ENCODE measurements around the gene TNP1.

TNP1 gene

GRCh38 chr2:216904554-216904953, 44.7 kb upstream of the TNP1 start:
- no peak for ATAC-seq
- no peak for TF ChIP-seq RARB (CRISPR knock-in tag; IDR thresholded peaks at IDR 0.05)

GRCh38 chr2:216903470-216903869, 43.6 kb upstream of the TNP1 start:
- no peak for ATAC-seq

GRCh38 chr2:216901273-216901672, 41.4 kb upstream of the TNP1 start:
- TF ChIP-seq RARB (CRISPR knock-in tag; IDR thresholded peaks at IDR 0.05) (no peak), ZFP30 (CRISPR knock-in tag; IDR thresholded peaks at IDR 0.05) (no peak), ZC3H10 (CRISPR knock-in tag; IDR thresholded peaks at IDR 0.05) (no peak), ARNTL (CRISPR knock-in tag; IDR thresholded peaks at IDR 0.05; ENCODE audit: borderline replicate concordance, low read depth) (no peak), ZNF8 (CRISPR knock-in tag; IDR thresholded peaks at IDR 0.05) (no peak), SNAI2 (CRISPR knock-in tag; IDR thresholded peaks at IDR 0.05) (no peak), TOX (CRISPR knock-in tag; IDR thresholded peaks at IDR 0.05; ENCODE audit: borderline replicate concordance) (no peak)
- TF ChIP-seq, protein P1, sequence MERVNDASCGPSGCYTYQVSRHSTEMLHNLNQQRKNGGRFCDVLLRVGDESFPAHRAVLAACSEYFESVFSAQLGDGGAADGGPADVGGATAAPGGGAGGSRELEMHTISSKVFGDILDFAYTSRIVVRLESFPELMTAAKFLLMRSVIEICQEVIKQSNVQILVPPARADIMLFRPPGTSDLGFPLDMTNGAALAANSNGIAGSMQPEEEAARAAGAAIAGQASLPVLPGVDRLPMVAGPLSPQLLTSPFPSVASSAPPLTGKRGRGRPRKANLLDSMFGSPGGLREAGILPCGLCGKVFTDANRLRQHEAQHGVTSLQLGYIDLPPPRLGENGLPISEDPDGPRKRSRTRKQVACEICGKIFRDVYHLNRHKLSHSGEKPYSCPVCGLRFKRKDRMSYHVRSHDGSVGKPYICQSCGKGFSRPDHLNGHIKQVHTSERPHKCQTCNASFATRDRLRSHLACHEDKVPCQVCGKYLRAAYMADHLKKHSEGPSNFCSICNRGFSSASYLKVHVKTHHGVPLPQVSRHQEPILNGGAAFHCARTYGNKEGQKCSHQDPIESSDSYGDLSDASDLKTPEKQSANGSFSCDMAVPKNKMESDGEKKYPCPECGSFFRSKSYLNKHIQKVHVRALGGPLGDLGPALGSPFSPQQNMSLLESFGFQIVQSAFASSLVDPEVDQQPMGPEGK (CRISPR knock-in tag; IDR thresholded peaks at IDR 0.05; ENCODE audit: borderline replicate concordance) = no peak
- TF ChIP-seq, protein P2, sequence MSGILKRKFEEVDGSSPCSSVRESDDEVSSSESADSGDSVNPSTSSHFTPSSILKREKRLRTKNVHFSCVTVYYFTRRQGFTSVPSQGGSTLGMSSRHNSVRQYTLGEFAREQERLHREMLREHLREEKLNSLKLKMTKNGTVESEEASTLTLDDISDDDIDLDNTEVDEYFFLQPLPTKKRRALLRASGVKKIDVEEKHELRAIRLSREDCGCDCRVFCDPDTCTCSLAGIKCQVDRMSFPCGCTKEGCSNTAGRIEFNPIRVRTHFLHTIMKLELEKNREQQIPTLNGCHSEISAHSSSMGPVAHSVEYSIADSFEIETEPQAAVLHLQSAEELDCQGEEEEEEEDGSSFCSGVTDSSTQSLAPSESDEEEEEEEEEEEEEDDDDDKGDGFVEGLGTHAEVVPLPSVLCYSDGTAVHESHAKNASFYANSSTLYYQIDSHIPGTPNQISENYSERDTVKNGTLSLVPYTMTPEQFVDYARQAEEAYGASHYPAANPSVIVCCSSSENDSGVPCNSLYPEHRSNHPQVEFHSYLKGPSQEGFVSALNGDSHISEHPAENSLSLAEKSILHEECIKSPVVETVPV (CRISPR knock-in tag; IDR thresholded peaks at IDR 0.05) = no peak
- TF ChIP-seq, protein P3, sequence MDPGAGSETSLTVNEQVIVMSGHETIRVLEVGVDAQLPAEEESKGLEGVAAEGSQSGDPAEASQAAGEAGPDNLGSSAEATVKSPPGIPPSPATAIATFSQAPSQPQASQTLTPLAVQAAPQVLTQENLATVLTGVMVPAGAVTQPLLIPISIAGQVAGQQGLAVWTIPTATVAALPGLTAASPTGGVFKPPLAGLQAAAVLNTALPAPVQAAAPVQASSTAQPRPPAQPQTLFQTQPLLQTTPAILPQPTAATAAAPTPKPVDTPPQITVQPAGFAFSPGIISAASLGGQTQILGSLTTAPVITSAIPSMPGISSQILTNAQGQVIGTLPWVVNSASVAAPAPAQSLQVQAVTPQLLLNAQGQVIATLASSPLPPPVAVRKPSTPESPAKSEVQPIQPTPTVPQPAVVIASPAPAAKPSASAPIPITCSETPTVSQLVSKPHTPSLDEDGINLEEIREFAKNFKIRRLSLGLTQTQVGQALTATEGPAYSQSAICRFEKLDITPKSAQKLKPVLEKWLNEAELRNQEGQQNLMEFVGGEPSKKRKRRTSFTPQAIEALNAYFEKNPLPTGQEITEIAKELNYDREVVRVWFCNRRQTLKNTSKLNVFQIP (CRISPR knock-in tag; IDR thresholded peaks at IDR 0.05; ENCODE audit: borderline replicate concordance, low read depth) = no peak
- TF ChIP-seq, protein P4, sequence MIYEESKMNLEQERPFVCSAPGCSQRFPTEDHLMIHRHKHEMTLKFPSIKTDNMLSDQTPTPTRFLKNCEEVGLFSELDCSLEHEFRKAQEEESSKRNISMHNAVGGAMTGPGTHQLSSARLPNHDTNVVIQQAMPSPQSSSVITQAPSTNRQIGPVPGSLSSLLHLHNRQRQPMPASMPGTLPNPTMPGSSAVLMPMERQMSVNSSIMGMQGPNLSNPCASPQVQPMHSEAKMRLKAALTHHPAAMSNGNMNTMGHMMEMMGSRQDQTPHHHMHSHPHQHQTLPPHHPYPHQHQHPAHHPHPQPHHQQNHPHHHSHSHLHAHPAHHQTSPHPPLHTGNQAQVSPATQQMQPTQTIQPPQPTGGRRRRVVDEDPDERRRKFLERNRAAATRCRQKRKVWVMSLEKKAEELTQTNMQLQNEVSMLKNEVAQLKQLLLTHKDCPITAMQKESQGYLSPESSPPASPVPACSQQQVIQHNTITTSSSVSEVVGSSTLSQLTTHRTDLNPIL (CRISPR knock-in tag; IDR thresholded peaks at IDR 0.05; ENCODE audit: low read depth) = no peak
- ATAC-seq = no peak

More at GRCh38 chr2:216903470-216903869, 43.6 kb upstream of the TNP1 start:
- no peak for TF ChIP-seq CSDC2 (CRISPR knock-in tag; IDR thresholded peaks at IDR 0.05)
- no peak for TF ChIP-seq BACH2 (CRISPR knock-in tag; IDR thresholded peaks at IDR 0.05; ENCODE audit: borderline replicate concordance)

GRCh38 chr2:216900406-216900805, 40.5 kb upstream of the TNP1 start:
- no peak for ATAC-seq
- TF ChIP-seq ARNTL (CRISPR knock-in tag; IDR thresholded peaks at IDR 0.05; ENCODE audit: borderline replicate concordance, low read depth) (no peak), ZC3H10 (CRISPR knock-in tag; IDR thresholded peaks at IDR 0.05) (no peak), RARB (CRISPR knock-in tag; IDR thresholded peaks at IDR 0.05) (no peak), ESRRG (CRISPR knock-in tag; IDR thresholded peaks at IDR 0.05) (no peak), PPARA (CRISPR knock-in tag; IDR thresholded peaks at IDR 0.05; ENCODE audit: borderline replicate concordance) (no peak), ZNF8 (CRISPR knock-in tag; IDR thresholded peaks at IDR 0.05) (no peak), OSR1 (CRISPR knock-in tag; IDR thresholded peaks at IDR 0.05) (no peak), TCF4 (CRISPR knock-in tag; IDR thresholded peaks at IDR 0.05; ENCODE audit: borderline replicate concordance) (no peak)
- TF ChIP-seq, protein P3 (CRISPR knock-in tag; IDR thresholded peaks at IDR 0.05; ENCODE audit: borderline replicate concordance, low read depth) = no peak
- TF ChIP-seq, protein P4 (CRISPR knock-in tag; IDR thresholded peaks at IDR 0.05; ENCODE audit: low read depth) = no peak

All from SK-N-SH treated with all-trans-retinoic acid at 6 μM for 48 hours (cell line).